Activated B cell treated with CpG ODN at 0.5 μM for 24 hours (primary cell): ENCODE measurements around the gene KIF4B. TPM values are rescaled to one million over a fixed set of nuclear protein-coding genes. Genes with fewer than 3 reads are reported as not detected.
"Not testable (repeated sequence)": the region's sequence is repeated elsewhere in the genome, so short reads cannot be mapped to it uniquely, and the experiment has no call there.

Experiments
- ATAC-seq: fragments of 200-7000 bp; cut with Tn5 transposase; one replicate; pipeline ENCODE4 v1.10.0; 2021; ENCODE audit warnings: low read depth, mild to moderate bottlenecking, moderate library complexity
- CTCF ChIA-PET: fragments of 350-600 bp; sonication (Branson Sonifier 250); formaldehyde crosslinking; loops from one replicate; lab custom pipeline; 2021; ENCODE audit warnings: antibody characterized with exemption; lab: Charles Lee
- POLR2A ChIA-PET: fragments of 350-600 bp; sonication (Branson Sonifier 250); formaldehyde crosslinking; loops from one replicate; lab custom pipeline; 2021; ENCODE audit warnings: antibody characterized with exemption; lab: Charles Lee
- DNase-seq: peaks from one replicate; pipeline ENCODE4 v3.0.0; 2022
- H3K27ac Mint-ChIP-seq: one replicate; pipeline ENCODE4 v1.8.0; 2020; ENCODE audit warnings: mixed read lengths
- H3K27me3 Mint-ChIP-seq: one replicate; pipeline ENCODE4 v1.8.0; 2021; ENCODE audit warnings: mixed read lengths
- H3K36me3 Mint-ChIP-seq: one replicate; pipeline ENCODE4 v1.8.0; 2021; ENCODE audit warnings: low read depth, mixed read lengths
- H3K4me1 Mint-ChIP-seq: one replicate; pipeline ENCODE4 v1.8.0; 2021; ENCODE audit warnings: mixed read lengths
- H3K4me3 Mint-ChIP-seq: one replicate; pipeline ENCODE4 v1.8.0; 2020; ENCODE audit warnings: mild to moderate bottlenecking, mixed read lengths
- H3K9me3 Mint-ChIP-seq: one replicate; pipeline ENCODE4 v1.8.0; 2020; ENCODE audit warnings: mixed read lengths
- CTCF ChIP-seq: fragments of 200-600 bp; IDR thresholded peaks from one replicate; pipeline ENCODE4 v1.8.0; 2022; ENCODE audit warnings: antibody characterized with exemption, mild to moderate bottlenecking
- intact Hi-C: fragments of 100-400 bp; cut with micrococcal nuclease; formaldehyde crosslinking; loops from one replicate; pipeline ENCODE4 v1.15.1; 2024
- total RNA-seq: library from RNA; stranded (reverse); gene quantifications from 2 replicates; pipeline ENCODE4 v1.2.3, GENCODE V29; 2022

Gene KIF4B
- total RNA-seq, 1 donor from 2014 or later, result not detected

- no peaks in the 10 kb centered on the region for H3K4me1 Mint-ChIP-seq
- intact Hi-C loops, result no loop called here
- peaks cover 7% of the 10 kb centered on the region for H3K9me3 Mint-ChIP-seq
- peaks cover 3% of the 10 kb centered on the region for H3K27me3 Mint-ChIP-seq
- H3K36me3 Mint-ChIP-seq, result no peaks in the 10 kb centered on the region
- no peak for ATAC-seq
- no peak for DNase-seq
- POLR2A ChIA-PET, result no interaction called here
- TF ChIP-seq CTCF, result no peak
- CTCF ChIA-PET, result no interaction called here
- H3K4me3 Mint-ChIP-seq, result no peak overlapping the region
- H3K27ac Mint-ChIP-seq, result no peak overlapping the region
These were observed 15.7 kb downstream of the KIF4B start for GRCh38 chr5:155029240-155029639.

GRCh38 chr5:155034145-155034744, 20.7 kb downstream of the KIF4B start:
- POLR2A ChIA-PET, H3K9me3 Mint-ChIP-seq, intact Hi-C loops, CTCF ChIA-PET, ATAC-seq, H3K4me1 Mint-ChIP-seq, H3K36me3 Mint-ChIP-seq, H3K27ac Mint-ChIP-seq, H3K4me3 Mint-ChIP-seq, DNase-seq, H3K27me3 Mint-ChIP-seq: not testable (repeated sequence)

GRCh38 chr5:155035087-155035486, 21.5 kb downstream of the KIF4B start:
- CTCF ChIA-PET, H3K27ac Mint-ChIP-seq, ATAC-seq, POLR2A ChIA-PET, H3K4me1 Mint-ChIP-seq, H3K9me3 Mint-ChIP-seq, H3K27me3 Mint-ChIP-seq, H3K4me3 Mint-ChIP-seq, H3K36me3 Mint-ChIP-seq, intact Hi-C loops, DNase-seq: not testable (repeated sequence)

GRCh38 chr5:155040984-155041653, 27.6 kb downstream of the KIF4B start:
- Mint-ChIP-seq H3K27me3 (peaks cover 19% of the 10 kb centered on the region), H3K27ac (no peak overlapping the region), H3K9me3 (no peaks in the 10 kb centered on the region), H3K4me3 (no peak overlapping the region), H3K4me1 (no peaks in the 10 kb centered on the region), H3K36me3 (no peaks in the 10 kb centered on the region)
- intact Hi-C loops, result no loop called here
- no peak for ATAC-seq
- no peak for DNase-seq
- ChIA-PET POLR2A (no interaction called here), CTCF (no interaction called here)
- no peak for TF ChIP-seq CTCF

GRCh38 chr5:155044591-155044990, 31.0 kb downstream of the KIF4B start:
- no peaks in the 10 kb centered on the region for H3K9me3 Mint-ChIP-seq
- peaks cover 19% of the 10 kb centered on the region for H3K27me3 Mint-ChIP-seq
- POLR2A ChIA-PET, result no interaction called here
- no peak for TF ChIP-seq CTCF
- CTCF ChIA-PET, result no interaction called here
- no peaks in the 10 kb centered on the region for H3K36me3 Mint-ChIP-seq
- intact Hi-C loops, result no loop called here
- no peak for DNase-seq
- no peak overlapping the region for H3K27ac Mint-ChIP-seq
- no peak for ATAC-seq
- H3K4me1 Mint-ChIP-seq, result no peaks in the 10 kb centered on the region
- H3K4me3 Mint-ChIP-seq, result no peak overlapping the region

GRCh38 chr5:155046591-155046990, 33.0 kb downstream of the KIF4B start:
- POLR2A ChIA-PET, result no interaction called here
- no peaks in the 10 kb centered on the region for H3K36me3 Mint-ChIP-seq
- TF ChIP-seq CTCF, result no peak
- CTCF ChIA-PET, result no interaction called here
- peaks cover 17% of the 10 kb centered on the region for H3K27me3 Mint-ChIP-seq
- DNase-seq (no peak), ATAC-seq (no peak)
- no peak overlapping the region for H3K27ac Mint-ChIP-seq
- no peaks in the 10 kb centered on the region for H3K9me3 Mint-ChIP-seq
- intact Hi-C loops, result no loop called here
- H3K4me1 Mint-ChIP-seq, result no peaks in the 10 kb centered on the region
- H3K4me3 Mint-ChIP-seq, result no peak overlapping the region
